GM23338 (cell line): ENCODE results near the gene YLPM1.

Experiments
- EZH2phosphoT487 ChIP-seq: fragments of 200-600 bp; sonication (generic); IDR thresholded peaks from one replicate; pipeline ENCODE4 v1.8.1; 2018; ENCODE audit warnings: antibody characterized with exemption; ENCODE audit not compliant: unreplicated experiment
- JUNB ChIP-seq: IDR thresholded peaks from one replicate; pipeline ENCODE4 v1.6.1; 2016; ENCODE audit warnings: antibody characterized with exemption; ENCODE audit not compliant: unreplicated experiment
- POLR2AphosphoS5 ChIP-seq: IDR thresholded peaks from 2 replicates; pipeline ENCODE4 v1.6.1; 2016; ENCODE audit warnings: antibody characterized with exemption, low read depth
- TF ChIP-seq, protein P1 (sequence below), 2 experiments: fragments of 200-600 bp in 1 of 2; sonication (generic) in 1 of 2; conservative IDR thresholded peaks; 2 replicates each; pipeline versions ENCODE4 v1.5.1 to v1.6.1; 2016 to 2017; ENCODE audit warnings: antibody characterized with exemption in 2 of 2, low read depth in 2 of 2, mild to moderate bottlenecking in 2 of 2, moderate library complexity in 1 of 2

DNA sequence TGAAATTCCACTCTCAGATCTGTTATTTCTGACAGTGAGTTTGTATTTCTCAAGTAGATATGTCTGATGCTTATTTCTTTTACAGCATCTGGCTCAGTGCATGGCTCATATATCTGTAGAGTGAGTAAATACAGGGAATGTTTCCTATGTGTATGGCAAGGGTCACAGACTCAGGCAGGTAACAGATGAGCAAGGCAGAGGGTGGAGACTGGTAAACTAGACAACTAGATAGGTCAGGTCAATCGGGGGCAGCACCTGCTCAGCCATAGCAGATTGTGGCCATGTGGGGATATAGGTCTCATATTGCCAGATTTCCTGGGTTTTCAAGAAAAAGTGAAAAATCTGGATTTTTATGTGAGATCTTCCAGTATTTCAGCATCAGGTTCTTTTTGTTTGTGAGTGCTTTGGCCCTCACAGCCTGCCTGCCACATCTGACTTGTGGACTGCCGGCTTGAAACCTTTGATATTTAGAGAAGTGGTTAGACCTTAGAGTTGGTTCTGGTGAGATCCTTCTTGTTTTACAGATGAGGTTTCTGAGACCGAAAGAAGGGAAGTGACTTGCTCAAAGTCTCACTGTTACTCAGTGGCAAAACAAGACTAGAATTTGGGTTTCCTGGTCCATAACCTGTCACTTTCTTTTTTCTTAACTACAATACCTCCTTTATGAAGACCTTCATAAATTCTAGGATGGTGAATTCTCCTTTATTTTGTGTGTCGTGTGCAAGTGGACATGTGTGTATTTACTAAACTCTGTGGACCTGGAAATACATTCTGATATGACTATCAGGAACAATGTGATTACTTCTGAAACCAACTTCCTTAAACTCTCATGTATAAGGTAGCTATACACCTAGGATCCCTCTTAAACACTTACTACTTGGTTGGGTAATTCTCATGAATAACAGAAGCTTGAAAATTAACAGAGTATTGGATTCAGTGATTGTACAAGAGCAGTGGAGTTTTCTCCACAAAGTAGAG is 78.4 kb downstream of the YLPM1 start:
- TF ChIP-seq JUNB, result no peak
- TF ChIP-seq, protein P1, sequence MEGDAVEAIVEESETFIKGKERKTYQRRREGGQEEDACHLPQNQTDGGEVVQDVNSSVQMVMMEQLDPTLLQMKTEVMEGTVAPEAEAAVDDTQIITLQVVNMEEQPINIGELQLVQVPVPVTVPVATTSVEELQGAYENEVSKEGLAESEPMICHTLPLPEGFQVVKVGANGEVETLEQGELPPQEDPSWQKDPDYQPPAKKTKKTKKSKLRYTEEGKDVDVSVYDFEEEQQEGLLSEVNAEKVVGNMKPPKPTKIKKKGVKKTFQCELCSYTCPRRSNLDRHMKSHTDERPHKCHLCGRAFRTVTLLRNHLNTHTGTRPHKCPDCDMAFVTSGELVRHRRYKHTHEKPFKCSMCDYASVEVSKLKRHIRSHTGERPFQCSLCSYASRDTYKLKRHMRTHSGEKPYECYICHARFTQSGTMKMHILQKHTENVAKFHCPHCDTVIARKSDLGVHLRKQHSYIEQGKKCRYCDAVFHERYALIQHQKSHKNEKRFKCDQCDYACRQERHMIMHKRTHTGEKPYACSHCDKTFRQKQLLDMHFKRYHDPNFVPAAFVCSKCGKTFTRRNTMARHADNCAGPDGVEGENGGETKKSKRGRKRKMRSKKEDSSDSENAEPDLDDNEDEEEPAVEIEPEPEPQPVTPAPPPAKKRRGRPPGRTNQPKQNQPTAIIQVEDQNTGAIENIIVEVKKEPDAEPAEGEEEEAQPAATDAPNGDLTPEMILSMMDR (conservative IDR thresholded peaks at IDR 0.05; ENCODE audit: low read depth in 2 of 2), result no peak
- TF ChIP-seq POLR2AphosphoS5, result no peak
- no peak for TF ChIP-seq EZH2phosphoT487
